Fibroblast of peridontal ligament (primary cell): ENCODE measurements around the gene CCDC191.

ENCODE experiments used
- DNase-seq: peaks from one replicate; pipeline ENCODE4 v3.0.0-alpha.2; 2010; ENCODE audit errors: extremely low read depth

The CCDC191 gene

DNA sequence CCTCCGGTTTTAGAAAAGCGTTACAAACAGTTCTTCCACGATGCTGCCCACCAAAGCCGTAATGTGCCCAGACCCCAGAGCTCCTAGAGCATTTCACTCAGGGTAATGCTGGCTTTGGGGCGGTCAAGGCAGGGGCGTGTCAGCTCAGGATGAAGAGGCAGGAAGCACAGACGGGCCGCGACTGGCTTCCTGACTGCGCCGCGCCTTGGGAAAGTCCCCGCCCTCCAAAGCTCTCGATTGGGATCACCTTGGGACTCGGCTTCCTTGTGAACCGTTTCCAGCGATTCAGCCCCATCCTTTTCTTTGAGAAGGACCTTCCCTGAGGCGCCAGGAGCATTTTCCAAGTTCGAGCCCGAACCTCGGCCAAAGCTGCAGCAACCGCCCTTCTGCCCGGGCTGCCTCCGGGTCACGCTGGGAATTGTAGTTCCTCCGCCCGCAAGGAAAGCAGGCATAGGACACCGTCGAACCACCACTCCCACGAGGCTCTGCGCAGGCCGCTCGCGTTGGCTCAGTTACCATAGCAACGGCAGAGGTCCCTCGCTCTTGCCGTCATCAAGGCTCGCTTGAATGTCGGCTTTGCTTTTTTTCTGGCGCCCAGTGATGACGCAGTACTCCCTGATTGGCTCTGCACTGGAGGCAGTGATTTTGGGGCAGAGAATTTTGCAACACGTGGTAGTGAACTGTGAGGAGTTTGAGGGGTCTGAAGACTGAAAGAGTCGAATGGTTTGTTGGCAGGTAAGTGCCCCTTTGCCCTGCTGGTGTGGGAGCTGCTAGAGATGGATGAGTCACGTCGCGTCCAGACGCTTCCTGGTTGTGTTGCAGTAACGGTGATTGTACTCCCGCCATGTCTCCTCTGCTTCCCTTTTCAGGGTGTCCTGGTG, at the start of gene CCDC191, which contains the start of gene QTRT2:
Gene CCDC191 (minus strand): TSS at position 397 of the 881 bp plus-strand sequence. CDS start 60 bp downstream, at position 337.
Gene QTRT2 (plus strand): TSS at position 608 of the 881 bp plus-strand sequence. CDS start 8,521 bp downstream, outside the sequence.
- DNase-seq = peak; percentile 99

GRCh38 chr3:114104414-114104813, 48.1 kb upstream of the CCDC191 start:
- no peak for DNase-seq

DNA sequence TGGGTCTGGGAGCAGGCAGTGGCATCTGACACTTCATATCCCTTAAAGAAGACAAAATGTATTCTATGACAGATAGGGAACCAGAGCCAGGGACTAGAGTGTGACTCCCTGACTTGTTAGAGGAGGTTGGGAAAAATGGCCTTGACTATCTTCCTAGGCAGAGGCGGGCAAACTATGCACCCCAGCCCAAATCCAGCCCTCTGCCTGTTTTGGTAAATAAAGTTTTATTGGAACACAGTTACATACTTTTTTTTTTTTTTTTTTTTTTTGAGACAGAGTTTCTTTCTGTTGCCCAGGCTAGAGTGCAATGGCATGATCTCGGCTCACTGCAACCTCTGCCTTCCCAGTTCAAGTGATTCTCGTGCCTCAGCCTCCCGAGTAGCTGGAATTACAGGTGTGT, 47.5 kb upstream of the CCDC191 start:
- no peak for DNase-seq

DNA sequence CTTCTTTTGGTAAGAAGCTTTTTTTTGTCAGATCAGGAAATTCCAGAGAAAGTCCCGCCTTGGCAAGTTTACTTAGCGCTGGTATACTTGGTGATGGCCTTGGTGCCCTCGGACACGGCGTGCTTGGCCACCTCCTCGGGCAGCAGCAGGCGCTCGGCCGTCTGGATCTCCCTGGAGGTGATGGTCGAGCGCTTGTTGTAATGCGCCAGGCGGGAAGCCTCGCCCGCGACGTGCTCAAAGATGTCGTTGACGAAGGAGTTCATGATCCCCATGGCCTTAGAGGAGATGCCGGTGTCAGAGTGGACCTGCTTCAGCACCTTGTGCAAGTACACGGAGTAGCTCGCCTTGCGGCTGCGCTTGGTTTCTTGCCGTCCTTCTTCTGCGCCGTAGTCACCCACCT, 46.9 kb upstream of the CCDC191 start:
- no peak for DNase-seq

DNA sequence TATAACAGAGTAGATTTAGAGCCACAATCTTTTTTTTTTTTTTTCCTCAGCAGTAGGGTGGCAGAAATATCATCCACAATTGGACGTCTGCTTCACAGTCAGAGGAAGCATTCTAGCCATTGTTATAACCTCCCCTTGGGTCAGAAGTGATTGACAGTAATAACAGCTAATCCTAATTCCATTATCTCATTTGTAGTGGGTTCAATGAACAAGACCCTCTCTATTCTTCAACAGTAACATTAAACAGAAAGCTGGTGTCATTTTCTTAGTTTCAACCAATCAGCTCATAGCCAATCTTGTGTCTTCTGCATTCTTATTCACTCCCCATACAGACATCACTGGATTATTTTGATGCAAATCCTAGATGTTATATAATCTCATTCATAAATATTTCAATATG, 44.8 kb upstream of the CCDC191 start:
- DNase-seq = no peak

GRCh38 chr3:114095796-114096195, 39.5 kb upstream of the CCDC191 start:
- DNase-seq = no peak

DNA sequence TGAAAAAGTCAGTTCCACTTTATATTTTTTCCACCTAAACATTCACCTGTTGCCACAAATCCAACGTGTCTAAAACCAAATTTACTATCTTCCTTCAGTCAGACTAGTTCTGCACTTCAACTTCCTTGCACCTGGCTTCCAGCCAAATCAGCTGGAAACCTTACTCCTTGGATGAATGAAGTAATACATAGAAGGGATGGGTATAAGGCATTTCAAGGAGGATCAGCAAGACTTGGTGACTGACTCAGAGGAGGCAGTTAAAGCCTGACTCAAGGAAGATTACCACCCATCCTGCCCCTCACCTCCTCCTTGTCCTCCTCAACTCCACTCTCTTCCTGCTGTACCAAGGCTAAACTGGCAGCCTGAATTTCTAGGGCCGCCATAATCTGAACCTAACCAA, 37.3 kb upstream of the CCDC191 start:
- DNase-seq = peak; percentile 73

- DNase-seq = no peak
These were observed 36.7 kb upstream of the CCDC191 start for GRCh38 chr3:114093016-114093380.

DNA sequence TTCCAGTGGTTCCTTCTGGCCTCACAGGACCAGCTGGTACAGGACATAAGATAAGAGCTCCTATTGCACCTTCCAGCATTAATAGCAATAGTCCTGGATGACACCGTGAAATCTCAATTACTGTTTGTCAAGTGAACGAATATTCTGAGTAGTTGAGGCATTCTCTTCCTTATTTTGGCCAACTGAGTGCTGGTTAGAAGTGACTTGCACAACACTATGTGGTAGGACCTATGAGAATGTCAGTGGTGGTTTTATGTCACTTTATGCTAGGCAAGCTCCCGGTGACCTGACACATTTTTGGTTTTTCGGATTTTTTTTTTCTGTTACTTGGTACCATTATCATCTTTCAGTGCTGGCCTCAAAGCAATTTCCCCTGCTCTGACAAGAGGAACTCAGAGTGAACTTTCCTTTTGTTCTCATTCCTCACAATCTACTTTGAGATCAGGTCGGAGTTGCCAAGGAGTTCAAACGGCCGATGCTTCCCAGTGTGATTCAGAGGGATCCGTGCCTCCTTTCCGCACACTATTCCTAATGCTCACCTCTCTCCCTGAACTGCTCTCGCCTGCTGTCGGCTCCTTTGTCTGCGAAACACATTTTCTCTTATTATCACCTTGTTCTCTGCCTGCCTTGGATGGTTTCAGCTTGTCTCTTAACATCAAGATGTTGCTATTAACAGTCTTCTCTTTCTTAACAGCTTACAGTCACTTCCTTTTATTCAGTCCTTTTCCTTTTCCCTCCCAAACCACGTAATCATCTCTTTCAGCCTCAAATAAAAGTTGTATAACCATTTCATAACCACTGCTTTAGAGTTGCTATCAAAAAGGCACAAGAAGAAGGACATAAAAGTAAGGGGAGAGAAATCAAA, 36.1 kb upstream of the CCDC191 start:
- peak; percentile 8 for DNase-seq

- DNase-seq = no peak
These were observed 33.3 kb upstream of the CCDC191 start for GRCh38 chr3:114089675-114090074.

DNA sequence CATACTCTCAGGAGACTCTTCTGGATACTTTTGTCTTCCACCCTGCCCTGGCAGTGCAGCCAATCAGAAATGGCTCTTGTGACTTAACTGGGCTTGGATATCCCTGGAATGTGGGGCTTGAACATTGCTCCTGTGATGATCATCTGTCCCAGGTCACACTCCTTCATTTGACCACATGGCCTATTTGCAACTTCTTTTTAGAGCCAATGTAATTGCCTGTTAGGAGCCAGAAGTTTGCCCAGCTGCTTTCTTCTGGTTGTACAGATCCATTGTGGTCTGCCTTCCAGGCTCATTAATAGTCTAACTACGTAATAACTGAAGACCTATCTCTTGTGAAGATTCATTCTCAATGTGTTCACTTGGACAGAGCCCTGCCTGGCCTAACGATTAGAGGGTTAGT, 30.0 kb upstream of the CCDC191 start:
- DNase-seq = no peak

GRCh38 chr3:114083112-114083511, 26.8 kb upstream of the CCDC191 start:
- no peak for DNase-seq

- DNase-seq = peak; percentile 29
These were observed 24.7 kb upstream of the CCDC191 start for GRCh38 chr3:114081037-114081436.

DNA sequence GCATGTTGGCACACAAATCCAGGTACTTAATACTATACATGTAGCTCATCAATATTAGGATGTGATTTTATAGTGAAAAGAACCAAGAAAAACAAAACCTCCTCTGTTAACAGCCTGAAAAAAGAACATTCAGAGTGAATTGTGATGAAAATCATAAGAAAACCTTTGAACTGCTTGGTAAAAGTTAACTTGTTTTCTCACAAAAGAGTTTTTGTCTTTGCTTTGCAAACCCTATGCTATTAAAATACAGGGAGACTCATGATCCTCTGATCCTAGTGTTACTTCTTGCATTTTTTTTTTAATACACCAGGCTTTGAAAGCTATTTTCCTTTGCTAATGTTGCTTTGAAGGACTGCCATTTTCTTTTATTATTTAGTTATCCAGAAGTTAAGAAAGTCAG, 23.9 kb upstream of the CCDC191 start:
- DNase-seq = no peak

DNA sequence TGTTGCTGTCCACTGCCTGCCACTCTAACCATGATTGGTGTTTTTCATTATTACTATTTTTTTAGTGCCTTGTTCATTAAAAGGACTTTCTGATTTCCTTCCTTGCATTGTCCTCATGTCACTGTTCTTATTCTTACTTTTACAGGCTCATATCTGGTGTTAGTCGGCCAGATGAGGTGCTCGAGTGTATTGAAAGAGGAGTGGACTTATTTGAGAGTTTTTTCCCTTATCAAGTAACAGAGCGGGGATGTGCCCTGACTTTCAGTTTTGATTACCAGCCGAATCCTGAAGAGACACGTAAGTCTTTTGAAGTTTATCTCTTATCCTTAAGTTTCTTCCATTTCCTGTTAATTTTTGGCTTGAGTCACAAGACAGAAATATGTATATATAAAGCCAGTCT, 23.4 kb upstream of the CCDC191 start:
- DNase-seq = no peak

DNA sequence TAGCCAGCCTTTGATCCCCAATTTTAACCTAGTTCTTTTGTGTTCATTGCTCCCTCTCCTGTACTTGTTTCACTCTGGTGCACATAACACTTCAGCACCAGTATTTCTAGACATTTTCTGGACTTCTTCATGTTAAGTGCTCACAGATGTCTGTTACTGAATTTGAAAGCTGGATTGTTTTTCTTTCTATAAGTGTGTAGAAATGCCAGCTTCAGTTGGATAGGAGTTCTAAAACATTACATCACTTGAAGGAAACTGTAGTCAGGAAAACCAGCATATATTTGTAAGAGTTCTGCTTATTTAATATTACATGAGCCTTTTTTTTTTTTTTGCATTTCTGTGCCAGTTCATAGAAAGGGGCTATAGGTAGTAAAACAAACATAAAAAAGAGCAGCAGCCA, 21.8 kb upstream of the CCDC191 start:
- peak; percentile 81 for DNase-seq

GRCh38 chr3:114076711-114077110, 20.4 kb upstream of the CCDC191 start:
- no peak for DNase-seq

- DNase-seq = no peak
These were observed 15.5 kb upstream of the CCDC191 start for GRCh38 chr3:114071786-114072185.

- no peak for DNase-seq
These were observed 12.0 kb upstream of the CCDC191 start for GRCh38 chr3:114068336-114068735.

- DNase-seq = no peak
These were observed 11.5 kb upstream of the CCDC191 start for GRCh38 chr3:114067804-114068203.

GRCh38 chr3:114060906-114061655, 4.8 kb upstream of the CCDC191 start:
- no peak for DNase-seq

- no peak for DNase-seq
These were observed 2.3 kb upstream of the CCDC191 start for GRCh38 chr3:114058646-114059045.
